ENCODE data around the gene SNX9. TPM values are rescaled to one million over a fixed set of nuclear protein-coding genes. Genes with fewer than 3 reads are reported as not detected.

The SNX9 gene
- total and polyA plus RNA-seq, 10 of the 15 experiments (the other 5 are each of a cell fraction or from before 2014, with no cell fraction given) = 0.03 to 2.0 (median 0.37) TPM

- Histone ChIP-seq H3K4me3 (no peak overlapping the region), H4K20me1 (ENCODE audit: control insufficient read depth, insufficient read depth) (no peaks in the 10 kb centered on the region), H3K27ac (ENCODE audit: control insufficient read depth, insufficient read depth) (no peak overlapping the region), H3K4me2 (ENCODE audit: control insufficient read depth, insufficient read depth) (0 out of 2 replicates have a peak overlapping the region, but pooled peaks have one; percentile 9), H2AFZ (ENCODE audit: control insufficient read depth, low read depth, low read length) (no peak overlapping the region), H3K4me1 (ENCODE audit: control insufficient read depth, insufficient read depth, low read length) (no peaks in the 10 kb centered on the region; the same call in 1 of the 2 replicates), H3K27me3 (replicated peaks in 1 of 2; ENCODE audit: control insufficient read depth in 2 of 2, insufficient read depth in 2 of 2, low read length in 1 of 2) (peaks cover 0 to 24% of the 10 kb centered on the region in 2 experiments; a peak in 2 of 4 replicates), H3K9ac (ENCODE audit: control insufficient read depth, insufficient read depth, low read length) (no peak overlapping the region), H3K9me3 (replicated peaks; ENCODE audit: control insufficient read depth, insufficient read depth, low read length) (no peaks in the 10 kb centered on the region; the same call in 1 of the 3 replicates), H3K36me3 (ENCODE audit: control insufficient read depth in 2 of 2, insufficient read depth in 2 of 2, low read length in 1 of 2) (no peaks in the 10 kb centered on the region), H3K79me2 (ENCODE audit: control insufficient read depth, insufficient read depth, low read length) (no peaks in the 10 kb centered on the region)
- ChIA-PET SMC1A (ENCODE audit: uncharacterized antibody, unreplicated experiment) (interaction anchor here (1.3 kb wide), 1 partner anchor 51 kb away, joined by 3 read pairs; no protein-coding TSS in a partner anchor), CTCF (no interaction called here), POLR2A (no interaction called here), RAD21 (ENCODE audit: unreplicated experiment) (no interaction called here)
- FAIRE-seq (no peak), ATAC-seq (peak; percentile 4; the same call in 2 of the 3 replicates), DNase-seq (ENCODE audit: low read depth, low spot score) (no peak)
- intact Hi-C loops (cut with micrococcal nuclease; ENCODE audit: unreplicated experiment) (no loop called here), in situ Hi-C loops (cut with MboI) (no loop called here)
- WGBS (ENCODE audit: insufficient coverage, insufficient replicate concordance, low lambda C conversion rate, missing lambda C conversion rate) = 20% methylated on average over 32 of the region's 53 CpGs
- BruUV-seq (replicated peaks) = no TSS peak
- TF ChIP-seq, protein P1, sequence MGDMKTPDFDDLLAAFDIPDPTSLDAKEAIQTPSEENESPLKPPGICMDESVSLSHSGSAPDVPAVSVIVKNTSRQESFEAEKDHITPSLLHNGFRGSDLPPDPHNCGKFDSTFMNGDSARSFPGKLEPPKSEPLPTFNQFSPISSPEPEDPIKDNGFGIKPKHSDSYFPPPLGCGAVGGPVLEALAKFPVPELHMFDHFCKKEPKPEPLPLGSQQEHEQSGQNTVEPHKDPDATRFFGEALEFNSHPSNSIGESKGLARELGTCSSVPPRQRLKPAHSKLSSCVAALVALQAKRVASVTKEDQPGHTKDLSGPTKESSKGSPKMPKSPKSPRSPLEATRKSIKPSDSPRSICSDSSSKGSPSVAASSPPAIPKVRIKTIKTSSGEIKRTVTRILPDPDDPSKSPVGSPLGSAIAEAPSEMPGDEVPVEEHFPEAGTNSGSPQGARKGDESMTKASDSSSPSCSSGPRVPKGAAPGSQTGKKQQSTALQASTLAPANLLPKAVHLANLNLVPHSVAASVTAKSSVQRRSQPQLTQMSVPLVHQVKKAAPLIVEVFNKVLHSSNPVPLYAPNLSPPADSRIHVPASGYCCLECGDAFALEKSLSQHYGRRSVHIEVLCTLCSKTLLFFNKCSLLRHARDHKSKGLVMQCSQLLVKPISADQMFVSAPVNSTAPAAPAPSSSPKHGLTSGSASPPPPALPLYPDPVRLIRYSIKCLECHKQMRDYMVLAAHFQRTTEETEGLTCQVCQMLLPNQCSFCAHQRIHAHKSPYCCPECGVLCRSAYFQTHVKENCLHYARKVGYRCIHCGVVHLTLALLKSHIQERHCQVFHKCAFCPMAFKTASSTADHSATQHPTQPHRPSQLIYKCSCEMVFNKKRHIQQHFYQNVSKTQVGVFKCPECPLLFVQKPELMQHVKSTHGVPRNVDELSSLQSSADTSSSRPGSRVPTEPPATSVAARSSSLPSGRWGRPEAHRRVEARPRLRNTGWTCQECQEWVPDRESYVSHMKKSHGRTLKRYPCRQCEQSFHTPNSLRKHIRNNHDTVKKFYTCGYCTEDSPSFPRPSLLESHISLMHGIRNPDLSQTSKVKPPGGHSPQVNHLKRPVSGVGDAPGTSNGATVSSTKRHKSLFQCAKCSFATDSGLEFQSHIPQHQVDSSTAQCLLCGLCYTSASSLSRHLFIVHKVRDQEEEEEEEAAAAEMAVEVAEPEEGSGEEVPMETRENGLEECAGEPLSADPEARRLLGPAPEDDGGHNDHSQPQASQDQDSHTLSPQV (IDR thresholded peaks at IDR 0.05) = no peak
- no peak for TF ChIP-seq LARP7 (IDR thresholded peaks at IDR 0.05)
- no peak for TF ChIP-seq FOS (IDR thresholded peaks at IDR 0.05; ENCODE audit: borderline replicate concordance, extremely low read depth, insufficient read length)
- TF ChIP-seq CBX5 (IDR thresholded peaks at IDR 0.05; ENCODE audit: low read depth) = no peak
- no peak for TF ChIP-seq MYB (IDR thresholded peaks at IDR 0.05; ENCODE audit: borderline replicate concordance, low read depth, low read length)
- peak; percentile 37; the same call in 1 of the 2 replicates for TF ChIP-seq PAX5 (IDR thresholded peaks at IDR 0.05; ENCODE audit: borderline replicate concordance, low read depth, low read length)
- TF ChIP-seq, protein P2, sequence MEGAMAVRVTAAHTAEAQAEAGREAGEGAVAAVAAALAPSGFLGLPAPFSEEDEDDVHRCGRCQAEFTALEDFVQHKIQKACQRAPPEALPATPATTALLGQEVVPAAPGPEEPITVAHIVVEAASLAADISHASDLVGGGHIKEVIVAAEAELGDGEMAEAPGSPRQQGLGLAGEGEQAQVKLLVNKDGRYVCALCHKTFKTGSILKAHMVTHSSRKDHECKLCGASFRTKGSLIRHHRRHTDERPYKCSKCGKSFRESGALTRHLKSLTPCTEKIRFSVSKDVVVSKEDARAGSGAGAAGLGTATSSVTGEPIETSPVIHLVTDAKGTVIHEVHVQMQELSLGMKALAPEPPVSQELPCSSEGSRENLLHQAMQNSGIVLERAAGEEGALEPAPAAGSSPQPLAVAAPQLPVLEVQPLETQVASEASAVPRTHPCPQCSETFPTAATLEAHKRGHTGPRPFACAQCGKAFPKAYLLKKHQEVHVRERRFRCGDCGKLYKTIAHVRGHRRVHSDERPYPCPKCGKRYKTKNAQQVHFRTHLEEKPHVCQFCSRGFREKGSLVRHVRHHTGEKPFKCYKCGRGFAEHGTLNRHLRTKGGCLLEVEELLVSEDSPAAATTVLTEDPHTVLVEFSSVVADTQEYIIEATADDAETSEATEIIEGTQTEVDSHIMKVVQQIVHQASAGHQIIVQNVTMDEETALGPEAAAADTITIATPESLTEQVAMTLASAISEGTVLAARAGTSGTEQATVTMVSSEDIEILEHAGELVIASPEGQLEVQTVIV (IDR thresholded peaks at IDR 0.05; ENCODE audit: borderline replicate concordance, partially characterized antibody) = no peak
- no peak for TF ChIP-seq BCL3 (IDR thresholded peaks at IDR 0.05; ENCODE audit: borderline replicate concordance, insufficient read depth, low read depth, low read length, poor library complexity, severe bottlenecking)
- TF ChIP-seq RAD21 (IDR thresholded peaks at IDR 0.05; ENCODE audit: insufficient read depth, low read depth, low read length) = no peak
- TF ChIP-seq KAT2A (conservative IDR thresholded peaks at IDR 0.05; ENCODE audit: control insufficient read depth, low read depth, low read length) = no peak
- no peak for TF ChIP-seq IKZF2 (IDR thresholded peaks at IDR 0.05)
- peak; percentile 96 for TF ChIP-seq SUZ12 (IDR thresholded peaks at IDR 0.05; ENCODE audit: unreplicated experiment)
- TF ChIP-seq PBX3 (IDR thresholded peaks at IDR 0.05; ENCODE audit: insufficient replicate concordance, low read depth, low read length) = no peak
Observed at GRCh38 chr6:157822245-157823000, 623 bp upstream of the SNX9 start.
